Measurements from ENCODE around the gene ADAMTS9. TPM values are rescaled to one million over a fixed set of nuclear protein-coding genes. Genes with fewer than 3 reads are reported as not detected.

Gene ADAMTS9
- total and polyA plus RNA-seq, 9 of the 15 experiments (the other 6 are each of a cell fraction or from before 2014, with no cell fraction given), result 0.05 to 0.32 (median 0.13) TPM; not detected in 2

GRCh38 chr3:64686446-64686908 lies 1.3 kb downstream of the ADAMTS9 start:
- Histone ChIP-seq H3K4me2 (ENCODE audit: insufficient read depth, low read length) (peak overlapping the region; percentile 41; the same call in 1 of the 2 replicates), H3K27me3 (ENCODE audit: control insufficient read depth in 2 of 2, insufficient read depth in 2 of 2, low read length in 2 of 2) (peaks cover 0 to 7% of the 10 kb centered on the region in 2 experiments; a peak in 3 of 5 replicates), H3K9me1 (ENCODE audit: control insufficient read depth, insufficient read depth, low read length) (no peaks in the 10 kb centered on the region), H3K27ac (ENCODE audit: extremely low read depth, low read depth, low read length) (no peak overlapping the region), H3K36me3 (ENCODE audit: control insufficient read depth, insufficient read depth, low read length) (no peaks in the 10 kb centered on the region), H4K20me1 (replicated peaks; ENCODE audit: control insufficient read depth, insufficient read depth, low read length) (no peaks in the 10 kb centered on the region), H2AFZ (ENCODE audit: low read depth, low read length) (0 out of 2 replicates have a peak overlapping the region, but pooled peaks have one; percentile 63), H3K4me1 (replicated peaks in 1 of 2; ENCODE audit: control insufficient read depth in 2 of 2, insufficient read depth in 2 of 2, low read length in 2 of 2) (peaks cover 0 to 14% of the 10 kb centered on the region in 2 experiments; a peak in 2 of 5 replicates), H3K9ac (ENCODE audit: insufficient read depth in 1 of 2, low read depth in 2 of 2, low read length in 2 of 2) (no peak overlapping the region), H3K9me3 (replicated peaks; ENCODE audit: control insufficient read depth, insufficient read depth, low read depth, low read length) (no peaks in the 10 kb centered on the region), H3K79me2 (ENCODE audit: control insufficient read depth, insufficient read depth, low read length) (no peaks in the 10 kb centered on the region), H3K4me3 (peak overlapping the region; percentile 15; the same call in 1 of the 2 replicates)
- WGBS (ENCODE audit: insufficient coverage, low coverage, missing lambda C conversion rate), result under 1% methylated on average over 21 of the region's 31 CpGs
- ChIA-PET CTCF (ENCODE audit: low intra/inter-chr PET ratio) (no interaction called here), POLR2A (no interaction called here)
- FAIRE-seq (no peak), ATAC-seq (no peak; the same call in 2 of the 3 replicates), DNase-seq (ENCODE audit: extremely low read depth in 1 of 4, low spot score in 3 of 4) (peak in 1 of 4 experiments; percentile 4)
- in situ Hi-C loops (cut with MboI) (no loop called here), intact Hi-C loops (cut with micrococcal nuclease) (no loop called here)
- TF ChIP-seq ZNF263 (CRISPR knock-in tag; IDR thresholded peaks at IDR 0.05; ENCODE audit: borderline replicate concordance) (peak; percentile 44; the same call in 1 of the 2 replicates), KDM5B (IDR thresholded peaks at IDR 0.05; ENCODE audit: insufficient replicate concordance, low read depth, low read length) (peak; percentile 24), FOXA3 (CRISPR knock-in tag; conservative IDR thresholded peaks at IDR 0.05 in 1 of 2, IDR thresholded peaks at IDR 0.05 in 1 of 2) (peak in 1 of 2 experiments; percentile 91; a peak in 2 of 4 replicates), LEF1 (IDR thresholded peaks at IDR 0.05) (no peak)
- TF ChIP-seq, protein P1, sequence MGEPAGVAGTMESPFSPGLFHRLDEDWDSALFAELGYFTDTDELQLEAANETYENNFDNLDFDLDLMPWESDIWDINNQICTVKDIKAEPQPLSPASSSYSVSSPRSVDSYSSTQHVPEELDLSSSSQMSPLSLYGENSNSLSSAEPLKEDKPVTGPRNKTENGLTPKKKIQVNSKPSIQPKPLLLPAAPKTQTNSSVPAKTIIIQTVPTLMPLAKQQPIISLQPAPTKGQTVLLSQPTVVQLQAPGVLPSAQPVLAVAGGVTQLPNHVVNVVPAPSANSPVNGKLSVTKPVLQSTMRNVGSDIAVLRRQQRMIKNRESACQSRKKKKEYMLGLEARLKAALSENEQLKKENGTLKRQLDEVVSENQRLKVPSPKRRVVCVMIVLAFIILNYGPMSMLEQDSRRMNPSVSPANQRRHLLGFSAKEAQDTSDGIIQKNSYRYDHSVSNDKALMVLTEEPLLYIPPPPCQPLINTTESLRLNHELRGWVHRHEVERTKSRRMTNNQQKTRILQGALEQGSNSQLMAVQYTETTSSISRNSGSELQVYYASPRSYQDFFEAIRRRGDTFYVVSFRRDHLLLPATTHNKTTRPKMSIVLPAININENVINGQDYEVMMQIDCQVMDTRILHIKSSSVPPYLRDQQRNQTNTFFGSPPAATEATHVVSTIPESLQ (CRISPR knock-in tag; IDR thresholded peaks at IDR 0.05), result 0 out of 2 replicates have a peak, but pooled peaks have one; percentile 57
- no TSS peak for BruUV-seq (replicated peaks)

Measured in K562 (cell line).